Loucy (cell line): Measurements from ENCODE around the gene OPN3.

ENCODE experiments used
- H2AFZ ChIP-seq: fragments of 200-600 bp; sonication (generic); 2 replicates; pipeline ENCODE4 v1.6.0; 2016; ENCODE audit warnings: antibody characterized with exemption, mild to moderate bottlenecking, low read length, moderate library complexity
- H3F3A ChIP-seq: fragments of 200-600 bp; 2 replicates; pipeline ENCODE4 v1.6.0; 2016; ENCODE audit warnings: antibody characterized with exemption, low read depth, mild to moderate bottlenecking
- H3K27me3 ChIP-seq: fragments of 200-600 bp; sonication (generic); 2 replicates; pipeline ENCODE4 v1.6.1; 2014; ENCODE audit warnings: low read length, mild to moderate bottlenecking; ENCODE audit not compliant: insufficient read depth, poor library complexity, severe bottlenecking
- H3K36me3 ChIP-seq: fragments of 200-600 bp; sonication (generic); 2 replicates; pipeline ENCODE4 v1.6.1; 2016; ENCODE audit warnings: low read length; ENCODE audit not compliant: insufficient read depth
- H3K4me1 ChIP-seq: fragments of 200-600 bp; sonication (generic); 2 replicates; pipeline ENCODE4 v1.5.1; 2014; ENCODE audit warnings: low read length, mild to moderate bottlenecking; ENCODE audit not compliant: insufficient read depth, poor library complexity, severe bottlenecking
- H3K4me2 ChIP-seq: fragments of 200-600 bp; sonication (generic); 2 replicates; pipeline ENCODE4 v1.6.0; 2014; ENCODE audit warnings: antibody characterized with exemption, low read length, low read depth, mild to moderate bottlenecking; ENCODE audit not compliant: poor library complexity, severe bottlenecking
- H3K4me3 ChIP-seq: fragments of 200-600 bp; sonication (generic); 2 replicates; pipeline ENCODE4 v1.5.1; 2014; ENCODE audit warnings: low read length, mild to moderate bottlenecking, mixed read lengths; ENCODE audit not compliant: poor library complexity, severe bottlenecking
- H3K79me2 ChIP-seq: fragments of 200-600 bp; sonication (generic); 2 replicates; pipeline ENCODE4 v1.6.1; 2014; ENCODE audit warnings: low read length; ENCODE audit not compliant: insufficient read depth
- H3K9ac ChIP-seq: fragments of 200-600 bp; sonication (generic); 2 replicates; pipeline ENCODE4 v1.6.0; 2014; ENCODE audit warnings: mild to moderate bottlenecking, low read depth, low read length, moderate library complexity; ENCODE audit not compliant: poor library complexity, severe bottlenecking
- H3K9me2 ChIP-seq: fragments of 200-600 bp; sonication (generic); replicated peaks from 2 replicates; pipeline ENCODE4 v1.6.1; 2016; ENCODE audit warnings: low read depth, low read length, mixed read lengths
- H3K9me3 ChIP-seq: fragments of 200-600 bp; sonication (generic); 2 replicates; pipeline ENCODE4 v1.6.1; 2014; ENCODE audit warnings: mild to moderate bottlenecking, antibody characterized with exemption, low read length, low read depth; ENCODE audit not compliant: insufficient read depth
- H4K20me1 ChIP-seq: fragments of 200-600 bp; sonication (generic); 2 replicates; pipeline ENCODE4 v1.6.0; 2014; ENCODE audit warnings: antibody characterized with exemption, low read length, mild to moderate bottlenecking; ENCODE audit not compliant: insufficient read depth, poor library complexity, severe bottlenecking
- EZH2phosphoT487 ChIP-seq: fragments of 200-600 bp; IDR thresholded peaks from 2 replicates; pipeline ENCODE4 v1.6.1; 2018; ENCODE audit warnings: antibody characterized with exemption, mild to moderate bottlenecking, moderate library complexity, borderline replicate concordance
- TF ChIP-seq, protein P1 (sequence below): fragments of 200-600 bp; sonication (generic); conservative IDR thresholded peaks from 2 replicates; pipeline ENCODE4 v1.5.1; 2014; ENCODE audit warnings: mild to moderate bottlenecking, antibody characterized with exemption, low read length

The OPN3 gene

GRCh38 chr1:241654019-241654418 lies 13.8 kb upstream of the OPN3 start:
- Histone ChIP-seq H3K9ac (no peak overlapping the region), H4K20me1 (no peaks in the 10 kb centered on the region), H3K27me3 (no peaks in the 10 kb centered on the region), H3K9me3 (no peaks in the 10 kb centered on the region), H3K9me2 (no peaks in the 10 kb centered on the region), H3K4me2 (no peak overlapping the region), H3K36me3 (no peaks in the 10 kb centered on the region), H3K4me1 (no peaks in the 10 kb centered on the region), H3K4me3 (no peak overlapping the region), H3K79me2 (no peaks in the 10 kb centered on the region), H3F3A (no peaks in the 10 kb centered on the region), H2AFZ (no peak overlapping the region)
- TF ChIP-seq, protein P1, sequence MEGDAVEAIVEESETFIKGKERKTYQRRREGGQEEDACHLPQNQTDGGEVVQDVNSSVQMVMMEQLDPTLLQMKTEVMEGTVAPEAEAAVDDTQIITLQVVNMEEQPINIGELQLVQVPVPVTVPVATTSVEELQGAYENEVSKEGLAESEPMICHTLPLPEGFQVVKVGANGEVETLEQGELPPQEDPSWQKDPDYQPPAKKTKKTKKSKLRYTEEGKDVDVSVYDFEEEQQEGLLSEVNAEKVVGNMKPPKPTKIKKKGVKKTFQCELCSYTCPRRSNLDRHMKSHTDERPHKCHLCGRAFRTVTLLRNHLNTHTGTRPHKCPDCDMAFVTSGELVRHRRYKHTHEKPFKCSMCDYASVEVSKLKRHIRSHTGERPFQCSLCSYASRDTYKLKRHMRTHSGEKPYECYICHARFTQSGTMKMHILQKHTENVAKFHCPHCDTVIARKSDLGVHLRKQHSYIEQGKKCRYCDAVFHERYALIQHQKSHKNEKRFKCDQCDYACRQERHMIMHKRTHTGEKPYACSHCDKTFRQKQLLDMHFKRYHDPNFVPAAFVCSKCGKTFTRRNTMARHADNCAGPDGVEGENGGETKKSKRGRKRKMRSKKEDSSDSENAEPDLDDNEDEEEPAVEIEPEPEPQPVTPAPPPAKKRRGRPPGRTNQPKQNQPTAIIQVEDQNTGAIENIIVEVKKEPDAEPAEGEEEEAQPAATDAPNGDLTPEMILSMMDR, result no peak
- TF ChIP-seq EZH2phosphoT487, result no peak

GRCh38 chr1:241652012-241652411 lies 11.8 kb upstream of the OPN3 start, which contains the start of gene WDR64:
TSS of gene WDR64 (plus strand) at chr1:241652281. CDS start at chr1:241652485, 204 bp downstream.
- TF ChIP-seq, protein P1, result no peak
- no peak for TF ChIP-seq EZH2phosphoT487
- no peaks in the 10 kb centered on the region for H3K4me1 ChIP-seq

GRCh38 chr1:241648159-241648558 lies 8.0 kb upstream of the OPN3 start:
- no peak overlapping the region for H3K9ac ChIP-seq
- no peak overlapping the region for H3K4me2 ChIP-seq
- no peaks in the 10 kb centered on the region for H3K27me3 ChIP-seq
- no peak overlapping the region for H3K4me3 ChIP-seq
- H3K36me3 ChIP-seq, result no peaks in the 10 kb centered on the region
- no peaks in the 10 kb centered on the region for H3K79me2 ChIP-seq
- H2AFZ ChIP-seq, result no peak overlapping the region
- H3K9me2 ChIP-seq, result no peaks in the 10 kb centered on the region
- H3K4me1 ChIP-seq, result no peaks in the 10 kb centered on the region
- H3K9me3 ChIP-seq, result no peaks in the 10 kb centered on the region
- H3F3A ChIP-seq, result no peaks in the 10 kb centered on the region
- H4K20me1 ChIP-seq, result no peaks in the 10 kb centered on the region
- TF ChIP-seq, protein P1, result no peak
- TF ChIP-seq EZH2phosphoT487, result no peak

More at GRCh38 chr1:241652012-241652411, 11.8 kb upstream of the OPN3 start, which contains the start of gene WDR64:
- no peak within 1 kb of the TSS for H3K9ac ChIP-seq
- no peaks in the 10 kb centered on the region for H4K20me1 ChIP-seq
- no peaks in the 10 kb centered on the region for H3K79me2 ChIP-seq
- no peak within 1 kb of the TSS for H3K4me3 ChIP-seq
- H3K27me3 ChIP-seq, result no peaks in the 10 kb centered on the region
- H3K9me2 ChIP-seq, result no peaks in the 10 kb centered on the region
- no peaks in the 10 kb centered on the region for H3K36me3 ChIP-seq
- no peak within 1 kb of the TSS for H2AFZ ChIP-seq
- no peaks in the 10 kb centered on the region for H3K9me3 ChIP-seq
- H3K4me2 ChIP-seq, result no peak within 1 kb of the TSS
- H3F3A ChIP-seq, result no peaks in the 10 kb centered on the region
